ENCODE data around the gene TRDN.
"Not testable (repeated sequence)": the region's sequence is repeated elsewhere in the genome, so short reads cannot be mapped to it uniquely, and the experiment has no call there.

Gene TRDN

DNA sequence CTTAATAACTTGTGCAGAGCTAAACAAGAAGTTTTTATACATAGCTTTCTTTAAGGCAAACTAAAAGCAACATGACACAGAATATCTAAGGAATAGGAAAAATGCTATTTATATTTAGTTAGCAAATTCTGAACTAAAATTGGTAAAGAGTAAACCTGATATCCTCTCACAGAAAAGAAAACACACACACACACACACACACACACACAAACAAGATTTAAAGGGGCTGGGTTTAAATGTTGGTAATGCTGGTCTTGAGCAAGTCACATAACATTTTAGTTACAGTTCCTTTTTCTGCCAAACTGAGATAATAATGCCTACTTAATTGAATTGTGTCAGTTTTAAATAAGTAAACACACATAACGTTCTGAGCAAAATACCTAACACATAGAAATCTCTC lies 1.6 kb downstream of the TRDN start:
- no peak for DNase-seq (ENCODE audit: low spot score)

DNA sequence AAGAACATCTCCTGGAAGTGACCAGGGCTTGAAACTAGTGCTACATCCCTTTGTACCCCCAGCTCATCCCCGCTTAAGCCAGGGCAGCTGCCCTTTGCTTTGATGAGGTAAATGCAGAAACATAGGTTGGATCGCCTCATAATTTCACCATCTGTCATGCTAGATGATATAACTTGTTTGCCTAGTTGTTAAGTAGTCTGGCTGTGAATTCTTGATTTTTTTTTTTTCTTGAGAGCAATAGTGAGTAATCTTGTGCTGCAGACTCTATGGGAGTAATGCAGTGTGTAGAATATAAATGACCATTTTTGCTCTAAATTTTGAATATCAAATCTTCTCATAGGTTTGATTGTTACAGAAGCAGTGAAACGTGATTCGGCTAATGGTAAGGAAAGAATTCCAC lies 4.1 kb downstream of the TRDN start:
- no peak for DNase-seq (ENCODE audit: low spot score)

GRCh38 chr6:123629258-123629941 lies 7.3 kb downstream of the TRDN start:
- no peak for DNase-seq (ENCODE audit: low spot score)

GRCh38 chr6:123625696-123626095 lies 11.1 kb downstream of the TRDN start:
- no peak for DNase-seq (ENCODE audit: low spot score)

DNA sequence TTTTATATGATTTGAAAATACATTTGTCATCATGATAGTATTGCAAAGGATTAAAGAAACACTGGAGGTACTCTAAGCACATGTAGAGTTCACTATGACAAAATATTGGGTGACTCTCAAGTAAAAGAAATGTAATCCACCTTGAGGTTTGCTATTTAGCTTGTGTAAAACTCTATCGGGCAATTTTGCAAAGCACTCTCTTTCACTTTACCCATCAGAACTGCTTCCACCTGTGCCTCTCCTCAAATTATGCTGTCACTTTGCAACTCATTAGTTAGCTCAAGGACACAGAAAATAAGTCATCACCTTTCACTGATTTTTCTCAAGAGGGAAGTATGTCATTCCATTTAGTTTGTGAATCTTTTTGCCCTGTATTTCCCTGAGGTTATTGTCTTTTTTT lies 14.0 kb downstream of the TRDN start:
- no peak for DNase-seq (ENCODE audit: low spot score)

DNA sequence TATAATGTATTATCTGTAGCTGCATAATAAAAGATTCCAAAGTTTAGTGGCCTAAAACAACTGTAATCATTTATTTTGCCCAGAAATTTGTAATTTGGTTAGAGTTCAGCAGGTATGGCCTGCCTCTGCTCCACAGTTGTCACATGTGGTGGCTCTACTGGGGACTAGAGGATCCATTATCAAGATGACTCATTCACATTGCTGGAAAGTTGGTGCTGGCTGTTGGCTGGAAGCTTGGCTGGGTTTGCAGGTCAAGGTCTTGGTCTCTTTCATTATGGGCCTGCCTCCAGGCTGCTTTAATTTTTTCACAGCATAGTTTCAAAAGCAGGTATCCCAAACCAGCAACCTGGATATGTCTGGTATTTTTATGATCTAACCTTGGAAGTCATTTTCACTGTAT lies 17.6 kb downstream of the TRDN start:
- no peak for DNase-seq (ENCODE audit: low spot score)

- no peak for DNase-seq (ENCODE audit: low spot score)
Measured at GRCh38 chr6:123616942-123617341, 19.8 kb downstream of the TRDN start.

GRCh38 chr6:123616016-123616415 lies 20.7 kb downstream of the TRDN start:
- no peak for DNase-seq (ENCODE audit: low spot score)

DNA sequence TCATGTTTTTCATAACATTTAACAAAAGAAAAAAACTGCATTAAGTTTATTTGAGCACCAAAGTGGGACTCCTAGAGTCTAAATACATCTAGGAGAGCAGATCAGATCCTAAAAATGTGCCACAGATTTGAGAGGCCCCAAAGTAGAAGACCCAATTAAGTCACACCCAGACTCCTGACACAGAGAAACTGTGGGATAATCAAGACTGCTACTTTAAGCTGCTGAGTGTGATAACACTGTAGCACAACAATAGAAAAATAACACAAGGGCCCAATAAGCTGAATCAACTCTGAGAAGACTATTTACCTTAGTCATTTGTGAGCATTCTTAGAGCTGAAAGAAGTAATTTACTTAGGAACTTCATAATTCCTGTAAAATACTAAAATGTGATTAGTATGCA lies 26.0 kb downstream of the TRDN start:
- no peak for DNase-seq (ENCODE audit: low spot score)

- DNase-seq (ENCODE audit: low spot score) = peak; percentile 3
Measured at GRCh38 chr6:123604067-123604466, 32.7 kb downstream of the TRDN start.

- no peak for DNase-seq (ENCODE audit: low spot score)
Measured at GRCh38 chr6:123598011-123598410, 38.7 kb downstream of the TRDN start.

GRCh38 chr6:123594776-123595175 lies 42.0 kb downstream of the TRDN start:
- no peak for DNase-seq (ENCODE audit: low spot score)

GRCh38 chr6:123592426-123592825 lies 44.3 kb downstream of the TRDN start:
- DNase-seq (ENCODE audit: low spot score) = no peak

- no peak for DNase-seq (ENCODE audit: low spot score)
Measured at GRCh38 chr6:123589973-123590372, 46.8 kb downstream of the TRDN start.

- DNase-seq (ENCODE audit: low spot score) = no peak
Measured at GRCh38 chr6:123589317-123589716, 47.4 kb downstream of the TRDN start.

DNA sequence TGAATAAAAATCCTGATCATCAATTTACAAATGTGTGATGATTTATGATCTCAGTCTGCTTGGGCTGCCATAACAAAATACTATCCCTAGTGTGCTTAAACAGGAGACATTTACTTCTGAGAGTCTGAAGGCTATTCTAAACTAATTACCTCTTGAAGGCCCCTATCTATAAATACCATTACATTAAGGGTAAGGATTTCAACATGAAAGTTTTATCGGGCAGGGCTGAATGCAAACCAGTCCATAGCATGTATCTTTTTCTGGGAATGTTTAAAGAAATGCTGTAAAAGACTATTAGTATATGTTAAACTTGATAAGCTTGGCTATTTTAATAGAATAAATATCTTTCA lies 48.2 kb downstream of the TRDN start:
- DNase-seq (ENCODE audit: low spot score) = no peak

- no peak for DNase-seq (ENCODE audit: low spot score)
Measured at GRCh38 chr6:123587838-123588545, 48.8 kb downstream of the TRDN start.

- DNase-seq (ENCODE audit: low spot score) = not testable (repeated sequence)
Measured at GRCh38 chr6:123587407-123587806, 49.3 kb downstream of the TRDN start.

- DNase-seq (ENCODE audit: low spot score) = no peak
Measured at GRCh38 chr6:123580331-123580730, 56.4 kb downstream of the TRDN start.

- DNase-seq (ENCODE audit: low spot score) = no peak
Measured at GRCh38 chr6:123575188-123575587, 61.6 kb downstream of the TRDN start.

DNA sequence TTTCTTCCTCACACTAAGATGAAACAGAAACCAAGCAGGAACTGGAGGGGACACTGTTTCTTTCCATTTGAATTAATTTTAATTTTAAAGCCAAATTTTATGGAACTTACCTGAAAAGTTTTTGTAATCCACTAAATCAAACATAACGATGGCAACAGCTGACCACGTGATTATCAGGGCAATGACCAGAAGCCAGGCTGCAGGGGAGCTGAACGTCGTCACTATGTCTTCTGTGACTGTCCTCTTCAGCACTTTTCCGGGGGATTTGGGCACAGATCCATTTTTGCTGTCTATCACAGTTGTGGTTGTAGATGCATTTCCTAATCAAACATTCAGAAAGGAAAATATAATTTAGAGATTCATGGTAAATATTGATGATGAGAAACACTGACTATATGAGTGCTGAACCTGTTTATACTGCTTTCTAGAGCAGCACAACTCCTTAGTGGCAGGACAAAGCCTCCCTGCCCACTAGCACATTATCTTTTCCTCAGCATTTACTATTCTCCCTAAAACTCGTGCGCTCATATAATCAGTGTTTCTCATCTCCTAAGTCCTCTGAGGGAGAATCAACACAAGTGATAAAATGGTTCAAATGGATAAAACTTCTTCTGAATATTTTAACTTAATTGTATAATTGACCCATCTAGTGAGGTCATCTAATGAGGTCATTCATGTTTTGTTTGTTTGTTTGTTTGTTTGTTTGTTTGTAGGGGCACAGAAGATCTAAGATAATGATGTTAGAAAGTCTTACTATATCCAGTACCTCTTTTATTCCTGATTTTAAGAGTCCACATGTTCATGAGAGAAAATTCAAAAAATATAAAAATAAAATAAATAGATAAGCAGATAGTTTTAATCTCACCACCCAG lies 65.7 kb downstream of the TRDN start:
- no peak for DNase-seq (ENCODE audit: low spot score)

DNA sequence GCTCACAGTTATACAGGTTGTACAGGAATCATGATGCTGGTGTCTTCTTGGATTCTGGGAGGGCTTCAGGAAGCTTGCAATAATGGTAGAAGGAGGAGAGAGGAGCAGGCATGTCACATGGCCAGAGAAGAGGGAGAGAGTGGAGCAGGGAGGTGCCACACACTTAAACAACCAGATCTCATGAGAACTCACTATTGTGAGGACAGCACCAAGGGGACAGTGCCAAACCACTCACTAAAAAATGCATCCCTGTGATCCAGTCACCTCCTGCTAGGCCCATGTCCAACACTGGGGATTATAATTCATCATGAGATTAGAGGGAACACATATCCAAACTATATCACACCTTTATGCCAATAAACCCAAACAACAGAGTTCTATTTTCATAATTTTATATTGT lies 67.2 kb downstream of the TRDN start:
- DNase-seq (ENCODE audit: low spot score) = no peak

DNA sequence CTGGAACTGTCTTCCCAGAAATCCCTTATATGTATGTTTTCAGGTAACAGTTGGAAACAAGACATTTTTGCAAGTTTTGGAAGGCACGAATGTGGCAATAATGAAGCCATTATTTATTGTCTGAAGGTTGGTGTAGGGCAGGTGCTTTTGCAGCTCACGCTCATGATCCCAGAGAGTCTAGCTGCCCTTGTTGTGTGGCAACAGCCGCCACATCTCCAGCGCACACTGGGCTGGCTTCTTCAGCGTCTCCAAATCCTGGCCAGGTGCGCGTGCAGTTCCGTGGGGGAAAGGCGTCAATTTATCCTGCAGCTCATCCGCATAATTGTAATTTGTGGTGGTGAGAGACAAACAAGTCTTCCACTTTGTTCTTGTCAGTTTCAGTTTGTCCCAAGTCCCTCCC lies 71.2 kb downstream of the TRDN start:
- DNase-seq (ENCODE audit: low spot score) = no peak

Measured in SK-N-DZ (cell line).